Middle frontal gyrus (tissue), 1 donor: ENCODE data around the gene SLC39A7.
A peak's percentile ranks its signal among the peaks of the same experiment; 100 is the strongest.
"Not testable (repeated sequence)": the region's sequence is repeated elsewhere in the genome, so short reads cannot be mapped to it uniquely, and the experiment has no call there.

Source experiments
- DNase-seq: peaks from one replicate; pipeline ENCODE4 v3.0.0-alpha.2; 2015; ENCODE audit warnings: low spot score; ENCODE audit errors: extremely low spot score

The SLC39A7 gene

DNA sequence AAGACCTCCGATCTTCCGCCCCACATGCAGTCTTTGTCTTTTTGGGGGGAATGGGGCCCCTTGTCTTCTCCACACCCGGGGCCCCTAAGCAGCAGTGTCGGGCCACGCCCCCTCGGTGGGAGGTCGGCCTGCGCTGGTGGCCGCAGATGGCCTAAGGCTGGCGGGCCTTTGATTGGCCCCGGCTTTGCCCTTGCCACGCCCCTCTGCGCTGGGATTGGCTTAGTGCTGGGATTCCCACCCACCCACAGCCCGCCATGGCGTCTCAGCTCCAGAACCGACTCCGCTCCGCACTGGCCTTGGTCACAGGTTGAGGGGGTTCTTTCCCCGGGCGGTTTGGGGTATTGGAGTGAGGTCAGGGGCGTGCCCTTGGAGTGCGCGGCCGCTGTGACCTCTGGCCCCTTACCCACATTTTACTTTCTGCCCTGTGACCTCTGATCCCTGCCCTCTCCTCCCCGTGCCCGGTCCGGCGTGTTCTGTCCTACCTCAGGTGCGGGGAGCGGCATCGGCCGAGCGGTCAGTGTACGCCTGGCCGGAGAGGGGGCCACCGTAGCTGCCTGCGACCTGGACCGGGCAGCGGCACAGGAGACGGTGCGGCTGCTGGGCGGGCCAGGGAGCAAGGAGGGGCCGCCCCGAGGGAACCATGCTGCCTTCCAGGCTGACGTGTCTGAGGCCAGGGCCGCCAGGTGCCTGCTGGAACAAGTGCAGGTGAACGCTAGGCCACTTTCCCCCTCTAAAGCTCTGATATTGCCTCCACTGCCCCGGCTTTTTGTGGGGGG is 3.9 kb downstream of the SLC39A7 start, which contains the start of gene HSD17B8:
Gene HSD17B8 (plus strand): TSS at position 241 of the 776 bp plus-strand sequence. CDS start 14 bp downstream, at position 255.
- DNase-seq, result peak; percentile 87

DNA sequence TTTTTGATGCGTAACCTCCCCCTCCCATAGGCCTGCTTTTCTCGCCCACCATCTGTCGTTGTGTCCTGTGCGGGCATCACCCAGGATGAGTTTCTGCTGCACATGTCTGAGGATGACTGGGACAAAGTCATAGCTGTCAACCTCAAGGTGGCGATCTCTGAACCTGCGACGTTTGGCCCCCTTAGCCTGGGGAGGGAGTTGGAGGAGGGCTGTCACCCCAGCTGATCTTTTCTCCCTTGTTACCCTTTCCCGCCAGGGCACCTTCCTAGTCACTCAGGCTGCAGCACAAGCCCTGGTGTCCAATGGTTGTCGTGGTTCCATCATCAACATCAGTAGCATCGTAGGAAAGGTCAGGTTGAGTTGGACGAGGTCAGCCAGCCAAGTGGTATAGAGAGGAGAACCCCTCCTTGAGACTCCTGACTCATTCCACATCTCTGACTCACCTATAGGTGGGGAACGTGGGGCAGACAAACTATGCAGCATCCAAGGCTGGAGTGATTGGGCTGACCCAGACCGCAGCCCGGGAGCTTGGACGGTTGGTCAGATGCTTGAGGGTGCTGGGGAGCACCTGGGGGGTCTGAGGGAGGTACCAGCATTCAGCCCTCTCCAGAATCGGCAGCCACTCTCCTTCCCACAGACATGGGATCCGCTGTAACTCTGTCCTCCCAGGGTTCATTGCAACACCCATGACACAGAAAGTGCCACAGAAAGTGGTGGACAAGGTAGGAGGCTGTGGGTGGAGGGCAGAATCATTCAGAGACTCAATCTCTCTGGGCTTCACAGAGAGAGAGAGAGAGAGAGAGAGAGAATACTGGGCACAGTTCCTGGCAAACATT is 4.7 kb downstream of the SLC39A7 start:
- no peak for DNase-seq

DNA sequence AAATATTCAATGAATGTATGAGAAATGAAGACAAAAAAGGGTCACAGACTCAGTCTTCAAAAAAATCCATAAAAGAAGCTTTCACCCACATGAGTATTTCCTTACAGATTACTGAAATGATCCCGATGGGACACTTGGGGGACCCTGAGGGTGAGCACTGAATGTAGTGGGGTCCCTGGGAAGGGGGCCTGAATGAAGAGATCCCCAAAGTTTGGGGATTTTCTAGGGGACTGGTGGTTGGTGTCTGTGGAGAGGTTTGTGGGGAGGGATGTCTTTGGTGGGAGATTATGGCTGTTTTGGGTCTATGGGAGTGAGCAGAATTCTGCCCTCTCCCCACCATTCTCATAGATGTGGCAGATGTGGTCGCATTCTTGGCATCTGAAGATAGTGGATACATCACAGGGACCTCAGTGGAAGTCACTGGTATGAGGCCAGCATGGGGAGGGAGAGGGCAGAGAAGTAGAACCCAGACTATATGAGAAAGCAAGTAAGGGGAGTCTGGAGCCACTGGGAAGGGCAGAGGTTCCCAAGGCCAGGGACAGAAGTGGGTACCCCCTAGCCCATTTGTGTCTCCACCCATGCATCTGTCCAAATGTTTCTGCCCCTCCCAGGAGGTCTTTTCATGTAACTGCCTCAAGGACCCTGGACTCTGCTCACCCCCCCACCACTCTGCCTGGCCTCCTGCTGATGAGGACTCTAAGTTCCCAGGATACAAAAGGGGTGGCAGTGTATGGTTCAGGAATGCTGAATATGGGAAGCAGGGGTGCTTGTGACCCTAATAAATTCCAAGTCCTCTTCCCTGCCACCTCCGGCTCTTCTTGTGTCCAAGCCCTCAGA is 5.6 kb downstream of the SLC39A7 start:
- no peak for DNase-seq

DNA sequence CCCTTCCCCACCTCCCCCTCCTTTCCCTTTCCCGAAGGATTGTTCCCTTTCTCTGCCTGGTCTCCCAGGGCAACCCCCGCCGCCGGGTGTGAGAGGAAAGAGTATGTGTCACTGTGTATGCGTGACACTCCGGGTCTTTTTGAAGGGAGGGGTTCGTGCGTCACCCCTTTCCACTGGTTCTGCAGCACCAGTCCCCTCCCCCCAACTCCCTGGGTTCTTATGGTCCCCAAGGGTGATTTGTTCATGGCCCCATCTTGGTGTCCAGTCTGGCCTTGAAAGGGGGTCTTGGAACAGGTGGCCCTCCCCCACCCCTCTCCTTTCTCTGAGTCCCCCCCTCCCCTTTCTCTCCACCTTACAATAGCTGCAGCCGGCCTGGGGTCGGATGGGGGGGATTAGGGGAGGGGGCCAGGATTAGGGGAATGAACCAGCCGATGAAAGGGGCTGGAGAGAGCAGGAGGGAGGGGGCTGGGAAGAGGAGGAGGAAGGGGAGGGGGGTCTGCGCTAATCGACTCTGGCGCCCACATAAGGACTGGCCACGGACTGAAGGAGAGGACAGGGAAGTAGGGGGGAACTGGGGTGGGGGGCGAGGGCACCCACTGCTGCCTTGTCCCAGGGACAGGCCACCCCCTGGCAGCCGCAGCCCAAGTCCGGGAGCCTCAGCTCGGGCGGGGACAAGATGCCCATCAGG is 6.3 kb downstream of the SLC39A7 start:
- no peak for DNase-seq

GRCh38 chr6:33207552-33208090 is 7.0 kb downstream of the SLC39A7 start:
- no peak for DNase-seq

- peak; percentile 79 for DNase-seq
Observed at GRCh38 chr6:33208091-33208967, 7.7 kb downstream of the SLC39A7 start, which contains the start of gene RING1. Gene RING1 (plus strand): TSS chr6:33208500. CDS start chr6:33208823, 323 bp downstream.

DNA sequence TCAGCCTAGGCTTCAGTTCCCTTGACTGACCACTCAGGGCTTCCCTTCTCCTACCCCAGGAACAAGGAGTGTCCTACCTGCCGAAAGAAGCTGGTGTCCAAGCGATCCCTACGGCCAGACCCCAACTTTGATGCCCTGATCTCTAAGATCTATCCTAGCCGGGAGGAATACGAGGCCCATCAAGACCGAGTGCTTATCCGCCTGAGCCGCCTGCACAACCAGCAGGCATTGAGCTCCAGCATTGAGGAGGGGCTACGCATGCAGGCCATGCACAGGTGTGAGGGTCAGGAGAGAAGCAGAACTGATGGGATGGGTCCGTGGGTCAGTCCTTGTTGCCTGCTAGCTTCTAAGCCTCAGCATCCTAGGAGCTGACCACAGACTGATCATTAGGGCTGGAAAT is 9.2 kb downstream of the SLC39A7 start:
- no peak for DNase-seq

- no peak for DNase-seq
Observed at GRCh38 chr6:33211136-33211535, 10.5 kb downstream of the SLC39A7 start.

DNA sequence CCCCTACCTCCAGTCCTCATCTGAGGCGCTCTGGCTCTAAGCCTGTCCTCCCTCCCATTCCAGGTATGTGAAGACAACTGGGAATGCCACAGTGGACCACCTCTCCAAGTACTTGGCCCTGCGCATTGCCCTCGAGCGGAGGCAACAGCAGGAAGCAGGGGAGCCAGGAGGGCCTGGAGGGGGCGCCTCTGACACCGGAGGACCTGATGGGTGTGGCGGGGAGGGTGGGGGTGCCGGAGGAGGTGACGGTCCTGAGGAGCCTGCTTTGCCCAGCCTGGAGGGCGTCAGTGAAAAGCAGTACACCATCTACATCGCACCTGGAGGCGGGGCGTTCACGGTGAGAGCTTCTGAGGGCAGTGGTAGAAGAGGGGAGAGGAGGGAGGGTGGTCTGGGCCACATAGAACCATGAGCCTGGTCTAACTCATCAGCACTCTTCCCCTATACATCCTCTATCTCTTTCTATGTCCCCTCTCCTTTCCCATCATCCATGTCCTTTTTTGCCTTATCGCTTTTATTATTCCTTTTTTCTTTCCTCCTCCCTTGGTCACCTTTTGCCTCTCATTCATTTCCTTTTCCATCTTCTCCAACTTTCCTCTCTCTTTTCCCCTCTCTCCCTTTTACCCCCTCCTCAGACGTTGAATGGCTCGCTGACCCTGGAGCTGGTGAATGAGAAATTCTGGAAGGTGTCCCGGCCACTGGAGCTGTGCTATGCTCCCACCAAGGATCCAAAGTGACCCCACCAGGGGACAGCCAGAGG is 11.2 kb downstream of the SLC39A7 start:
- DNase-seq, result no peak

GRCh38 chr6:33212857-33213165 is 12.1 kb downstream of the SLC39A7 start:
- no peak for DNase-seq

GRCh38 chr6:33213166-33213988 is 12.7 kb downstream of the SLC39A7 start:
- no peak for DNase-seq

GRCh38 chr6:33213989-33214335 is 13.3 kb downstream of the SLC39A7 start:
- DNase-seq, result no peak

DNA sequence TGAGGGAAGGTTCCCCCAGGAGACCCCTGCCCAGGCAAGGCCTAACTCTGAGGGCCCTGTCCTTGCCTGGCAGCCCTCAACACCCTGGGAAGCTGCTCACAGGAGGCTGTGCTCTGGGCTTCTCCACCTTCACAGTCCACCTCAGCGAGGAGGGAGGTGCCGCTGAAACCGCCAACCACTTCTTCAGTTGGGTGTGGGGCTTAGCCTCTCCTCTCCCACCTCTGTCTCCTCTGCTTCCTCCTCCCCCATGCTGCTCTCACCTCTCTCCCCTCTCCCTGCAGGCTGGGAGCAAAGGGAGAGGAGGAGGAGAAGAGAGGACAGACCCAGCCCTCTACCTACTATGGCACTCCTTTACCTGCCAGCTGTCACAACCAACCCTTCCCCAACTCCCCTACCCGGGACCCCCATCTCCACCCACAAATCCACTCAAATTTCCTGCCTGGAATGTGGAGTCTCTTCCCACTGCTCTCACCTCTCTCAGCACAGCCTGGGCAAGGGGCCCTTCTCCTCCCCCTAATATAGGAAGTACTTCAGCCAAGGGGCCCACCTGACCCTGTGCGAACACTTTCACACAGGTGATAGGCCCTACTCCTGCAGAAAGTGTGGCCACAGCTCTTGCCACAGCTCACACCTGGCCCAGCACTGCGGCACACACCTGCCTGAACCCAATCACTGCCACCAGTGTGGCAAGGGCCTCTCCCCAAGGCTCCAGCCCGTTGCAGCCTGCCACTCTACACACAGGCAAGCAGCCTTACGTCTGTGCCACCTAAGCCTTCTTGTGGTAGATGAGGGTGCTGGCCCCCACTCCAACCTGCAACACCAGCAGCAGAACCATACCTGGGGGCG is 14.8 kb downstream of the SLC39A7 start:
- DNase-seq, result no peak

DNA sequence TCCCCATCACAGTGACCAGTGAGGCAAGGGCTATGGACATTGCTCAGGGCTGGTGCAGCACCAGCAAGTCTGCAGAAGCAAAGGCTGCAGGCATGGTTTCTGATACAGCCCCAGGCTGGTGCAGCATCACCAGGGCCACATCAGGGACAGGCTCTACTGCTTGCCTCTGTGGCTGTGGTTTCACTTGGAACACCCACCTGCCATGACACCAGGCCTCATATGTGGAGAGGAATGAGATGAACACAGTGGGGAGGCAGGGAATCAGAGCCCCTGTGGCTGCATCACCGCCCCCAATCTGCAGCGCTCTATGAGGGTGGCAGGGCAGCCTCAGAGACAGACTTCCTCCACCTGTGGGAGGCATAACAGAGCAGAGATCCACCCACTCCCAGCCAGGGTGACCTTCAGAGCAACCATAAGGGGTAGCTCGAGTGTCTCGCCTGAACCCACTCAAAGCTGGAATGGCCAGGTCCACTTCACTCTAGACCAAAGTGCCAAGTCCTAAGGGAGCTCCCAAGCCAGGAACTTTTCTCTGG is 15.5 kb downstream of the SLC39A7 start:
- no peak for DNase-seq

DNA sequence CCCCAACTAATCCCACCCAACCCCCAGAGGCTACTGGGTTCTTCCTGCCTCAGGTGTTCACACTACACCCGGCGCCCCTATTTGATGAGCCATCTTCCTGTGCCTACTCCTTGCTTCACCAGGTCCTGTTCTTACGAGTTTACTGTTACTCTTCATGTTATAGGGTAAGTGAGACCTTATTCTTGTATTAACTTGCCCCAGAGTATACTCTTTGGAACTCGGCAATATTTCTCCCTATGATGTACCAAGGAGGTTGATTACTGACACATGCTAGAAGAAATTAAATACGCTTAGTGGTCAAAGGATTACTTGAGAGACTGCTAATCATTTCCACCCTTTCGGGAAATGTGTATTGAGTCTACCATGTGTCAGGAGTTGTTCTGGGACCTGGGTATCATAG is 16.6 kb downstream of the SLC39A7 start:
- DNase-seq, result no peak

DNA sequence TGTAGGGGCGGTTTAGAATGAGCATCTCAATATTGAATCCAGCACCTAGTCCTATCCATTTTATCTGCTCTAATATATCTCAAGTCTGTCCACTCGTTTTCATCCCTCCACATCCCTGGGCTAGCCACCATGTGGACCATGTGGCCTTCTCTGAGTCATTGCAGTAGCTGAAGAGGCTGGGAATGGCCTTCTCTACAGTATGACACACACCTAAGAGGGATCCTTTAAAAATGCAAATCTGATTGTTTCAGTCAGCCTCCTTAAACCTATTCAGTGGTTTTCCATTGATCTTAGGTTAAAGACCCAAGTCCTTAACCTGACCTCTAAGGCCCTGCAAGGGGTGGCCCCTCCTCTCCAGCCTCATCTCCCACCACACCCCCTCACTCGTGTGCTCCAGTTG is 17.0 kb downstream of the SLC39A7 start:
- DNase-seq, result no peak

- not testable (repeated sequence) for DNase-seq
Observed at GRCh38 chr6:33226503-33227120, 25.9 kb downstream of the SLC39A7 start.
